GM19240 (cell line): ENCODE results near the gene STAT2.
"Not testable (repeated sequence)": the region's sequence is repeated elsewhere in the genome, so short reads cannot be mapped to it uniquely, and the experiment has no call there.

Experiments used
- DNase-seq: peaks from one replicate; pipeline ENCODE4 v3.0.0; 2011; ENCODE audit warnings: low spot score; ENCODE audit not compliant: insufficient read length

STAT2 gene

GRCh38 chr12:56362130-56363059, 2.5 kb upstream of the STAT2 start, which contains the start of gene APOF:
Gene APOF, minus strand, starts transcription at chr12:56362857. Its CDS starts 112 bp downstream, at chr12:56362745.
- DNase-seq = no peak

- DNase-seq = no peak
Measured at GRCh38 chr12:56361487-56362129, 1.7 kb upstream of the STAT2 start.

- DNase-seq = no peak
Measured at GRCh38 chr12:56358836-56359532, 923 bp downstream of the STAT2 start.

- DNase-seq = no peak
Measured at GRCh38 chr12:56351325-56351724, 8.6 kb downstream of the STAT2 start.

- no peak for DNase-seq
Measured at GRCh38 chr12:56350662-56351061, 9.2 kb downstream of the STAT2 start.

- no peak for DNase-seq
Measured at GRCh38 chr12:56348776-56349175, 11.1 kb downstream of the STAT2 start.

GRCh38 chr12:56347255-56347654, 12.7 kb downstream of the STAT2 start:
- DNase-seq = not testable (repeated sequence)

- DNase-seq = no peak
Measured at GRCh38 chr12:56346675-56347074, 13.2 kb downstream of the STAT2 start.

GRCh38 chr12:56342290-56342689, 17.6 kb downstream of the STAT2 start:
- not testable (repeated sequence) for DNase-seq

- DNase-seq = no peak
Measured at GRCh38 chr12:56341616-56342015, 18.3 kb downstream of the STAT2 start.

GRCh38 chr12:56339158-56339422, 20.8 kb downstream of the STAT2 start:
- no peak for DNase-seq

- DNase-seq = no peak
Measured at GRCh38 chr12:56338308-56339157, 21.4 kb downstream of the STAT2 start, which contains the start of gene IL23A. Gene IL23A, plus strand, starts transcription at chr12:56338884. Its CDS starts 161 bp downstream, at chr12:56339045.

- DNase-seq = no peak
Measured at GRCh38 chr12:56337753-56338251, 22.1 kb downstream of the STAT2 start.

- no peak for DNase-seq
Measured at GRCh38 chr12:56336361-56337167, 23.3 kb downstream of the STAT2 start.

- not testable (repeated sequence) for DNase-seq
Measured at GRCh38 chr12:56335527-56335926, 24.4 kb downstream of the STAT2 start.

GRCh38 chr12:56334490-56334793, 25.5 kb downstream of the STAT2 start:
- DNase-seq = no peak

GRCh38 chr12:56333679-56334489, 26.0 kb downstream of the STAT2 start, which contains the start of gene PAN2:
Gene PAN2, minus strand, starts transcription at chr12:56334000. Its CDS starts 906 bp downstream, at chr12:56333094.
- DNase-seq = peak; percentile 99

- no peak for DNase-seq
Measured at GRCh38 chr12:56333197-56333678, 26.7 kb downstream of the STAT2 start.
